ENCODE data around the gene CHCHD4.
A peak's percentile ranks its signal among the peaks of the same experiment; 100 is the strongest.
"Not testable (repeated sequence)": the region's sequence is repeated elsewhere in the genome, so short reads cannot be mapped to it uniquely, and the experiment has no call there.

The CHCHD4 gene

DNA sequence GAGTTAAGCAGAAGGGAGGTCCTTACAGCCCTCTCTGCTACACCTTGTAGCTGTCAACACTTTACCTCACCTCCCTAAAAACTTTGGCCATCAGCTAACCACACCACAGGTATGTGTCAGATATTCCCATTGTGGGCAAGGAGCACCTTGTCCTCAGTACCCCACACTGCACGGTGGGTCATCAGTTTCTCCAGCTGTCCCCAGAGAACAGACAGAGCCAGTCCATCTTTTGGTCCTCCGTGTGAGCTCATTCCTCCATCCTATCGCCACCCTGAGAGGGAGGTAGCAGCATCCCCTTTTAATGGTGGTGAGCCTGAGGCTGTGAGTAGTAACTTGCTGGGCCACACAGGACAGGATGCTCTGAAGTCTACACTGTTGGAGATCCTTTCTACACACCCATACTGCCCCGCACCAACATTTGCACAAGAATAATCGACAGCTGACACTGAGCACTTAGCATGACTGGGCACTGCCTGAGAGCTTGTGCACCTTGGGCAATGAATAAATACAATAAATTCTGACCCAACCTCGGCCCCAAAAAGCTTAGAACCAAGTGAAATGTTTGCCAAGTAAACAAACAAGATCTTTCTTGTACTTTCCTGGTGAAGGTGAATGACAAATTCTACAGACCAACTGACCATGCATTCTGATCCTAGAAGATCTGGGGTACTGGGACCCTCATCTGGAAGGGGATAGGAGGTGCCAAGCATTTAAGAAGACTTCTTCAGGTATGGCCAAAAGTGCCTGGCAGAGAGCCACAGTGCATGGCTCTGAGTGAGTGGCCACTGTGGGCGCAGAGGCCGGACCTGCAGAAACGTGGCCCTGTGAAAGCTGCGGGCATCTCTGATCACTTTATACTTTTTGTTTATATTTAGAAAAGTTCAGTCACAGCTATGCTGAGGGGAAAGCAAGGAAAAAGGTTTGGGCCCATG, 6.9 kb downstream of the CHCHD4 start:
- Histone ChIP-seq H3K36me3 (ENCODE audit: control insufficient read depth, insufficient read depth, low read length) (no peaks in the 10 kb centered on the region), H3K9ac (no peak overlapping the region), H3K9me3 (ENCODE audit: control insufficient read depth, low read length) (no peaks in the 10 kb centered on the region), H2AFZ (peak overlapping the region; percentile 78), H3K4me1 (peaks cover 44% of the 10 kb centered on the region), H3K4me2 (ENCODE audit: low read length) (no peak overlapping the region), H3K79me2 (peaks cover 6% of the 10 kb centered on the region), H3K27ac (peak overlapping the region; percentile 84), H3K27me3 (ENCODE audit: control insufficient read depth, insufficient read depth, low read length) (no peaks in the 10 kb centered on the region), H3K4me3 (ENCODE audit: low read depth, low read length) (no peak overlapping the region)
- TF ChIP-seq CTCF (IDR thresholded peaks at IDR 0.05), result no peak

DNA sequence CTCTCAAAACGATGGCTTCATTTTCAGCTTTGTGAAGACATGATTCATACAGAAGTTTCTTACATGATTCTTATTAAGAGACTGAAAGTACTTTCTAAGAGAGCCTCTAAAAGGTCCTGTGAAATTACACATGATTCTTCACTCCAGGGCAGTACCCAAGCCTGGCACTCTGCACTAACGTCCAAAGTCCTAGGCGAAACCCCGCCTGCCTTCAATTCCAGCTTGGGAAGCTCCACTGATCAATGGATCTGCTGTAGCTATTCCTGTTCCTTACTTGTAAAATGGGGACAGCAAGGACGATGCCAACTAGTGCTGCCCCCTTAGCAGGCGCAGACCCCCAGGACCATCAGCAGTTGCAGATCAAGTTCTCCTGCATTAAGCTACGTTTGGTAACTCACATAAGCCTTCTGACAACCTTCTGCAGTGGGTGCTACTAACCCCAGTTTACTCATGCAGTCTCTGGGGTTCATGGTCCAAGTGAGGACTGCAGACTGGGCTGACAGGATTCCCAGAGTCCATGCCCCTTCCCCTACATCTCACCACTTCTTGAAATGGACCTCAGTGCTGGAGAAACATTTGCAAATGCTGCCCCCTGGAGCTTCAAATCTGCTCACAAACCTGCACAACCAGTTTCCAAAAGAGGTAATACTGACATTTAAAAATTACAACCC, 10.6 kb downstream of the CHCHD4 start:
- H3K27me3 ChIP-seq (ENCODE audit: control insufficient read depth, insufficient read depth, low read length), result no peaks in the 10 kb centered on the region
- peaks cover 14% of the 10 kb centered on the region for H3K4me1 ChIP-seq
- peaks cover 6% of the 10 kb centered on the region for H3K79me2 ChIP-seq
- H3K9me3 ChIP-seq (ENCODE audit: control insufficient read depth, low read length), result no peaks in the 10 kb centered on the region
- TF ChIP-seq CTCF (IDR thresholded peaks at IDR 0.05), result no peak
- no peak overlapping the region for H3K4me3 ChIP-seq (ENCODE audit: low read depth, low read length)
- no peaks in the 10 kb centered on the region for H3K36me3 ChIP-seq (ENCODE audit: control insufficient read depth, insufficient read depth, low read length)
- no peak overlapping the region for H3K4me2 ChIP-seq (ENCODE audit: low read length)
- no peak overlapping the region for H3K27ac ChIP-seq
- H2AFZ ChIP-seq, result no peak overlapping the region
- H3K9ac ChIP-seq, result no peak overlapping the region

DNA sequence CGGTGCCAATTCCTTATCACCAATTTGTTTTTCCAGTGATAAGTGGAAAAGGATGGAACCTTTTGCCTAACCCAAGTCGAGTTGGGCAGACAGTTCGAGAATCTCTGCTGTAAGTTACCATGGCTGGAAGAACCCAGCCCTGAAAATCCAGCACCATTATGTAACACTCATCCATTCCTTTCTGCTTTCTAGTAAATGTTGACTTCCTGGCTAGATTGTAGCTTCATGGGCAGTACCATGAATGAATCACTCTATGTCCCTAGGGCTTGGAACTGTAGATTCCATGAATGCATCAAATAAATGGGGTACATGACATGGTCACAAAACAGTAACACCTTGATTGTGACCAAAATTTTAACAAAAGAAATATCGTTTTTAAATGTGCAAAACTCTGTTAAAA, 14.0 kb downstream of the CHCHD4 start:
- no peaks in the 10 kb centered on the region for H3K36me3 ChIP-seq (ENCODE audit: control insufficient read depth, insufficient read depth, low read length)
- H2AFZ ChIP-seq, result no peak overlapping the region
- no peak for TF ChIP-seq CTCF (IDR thresholded peaks at IDR 0.05)
- H3K79me2 ChIP-seq, result no peaks in the 10 kb centered on the region
- H3K4me2 ChIP-seq (ENCODE audit: low read length), result no peak overlapping the region
- no peak overlapping the region for H3K27ac ChIP-seq
- H3K9ac ChIP-seq, result no peak overlapping the region
- no peak overlapping the region for H3K4me3 ChIP-seq (ENCODE audit: low read depth, low read length)
- no peaks in the 10 kb centered on the region for H3K9me3 ChIP-seq (ENCODE audit: control insufficient read depth, low read length)
- no peaks in the 10 kb centered on the region for H3K4me1 ChIP-seq
- no peaks in the 10 kb centered on the region for H3K27me3 ChIP-seq (ENCODE audit: control insufficient read depth, insufficient read depth, low read length)

GRCh38 chr3:14109821-14110220, 14.8 kb downstream of the CHCHD4 start:
- not testable (repeated sequence) for H3K4me3 ChIP-seq (ENCODE audit: low read depth, low read length); H3K4me2 ChIP-seq (ENCODE audit: low read length); H3K4me1 ChIP-seq; H3K27ac ChIP-seq; H3K9ac ChIP-seq; H2AFZ ChIP-seq; H3K36me3 ChIP-seq (ENCODE audit: control insufficient read depth, insufficient read depth, low read length); H3K27me3 ChIP-seq (ENCODE audit: control insufficient read depth, insufficient read depth, low read length); H3K9me3 ChIP-seq (ENCODE audit: control insufficient read depth, low read length); H3K79me2 ChIP-seq

DNA sequence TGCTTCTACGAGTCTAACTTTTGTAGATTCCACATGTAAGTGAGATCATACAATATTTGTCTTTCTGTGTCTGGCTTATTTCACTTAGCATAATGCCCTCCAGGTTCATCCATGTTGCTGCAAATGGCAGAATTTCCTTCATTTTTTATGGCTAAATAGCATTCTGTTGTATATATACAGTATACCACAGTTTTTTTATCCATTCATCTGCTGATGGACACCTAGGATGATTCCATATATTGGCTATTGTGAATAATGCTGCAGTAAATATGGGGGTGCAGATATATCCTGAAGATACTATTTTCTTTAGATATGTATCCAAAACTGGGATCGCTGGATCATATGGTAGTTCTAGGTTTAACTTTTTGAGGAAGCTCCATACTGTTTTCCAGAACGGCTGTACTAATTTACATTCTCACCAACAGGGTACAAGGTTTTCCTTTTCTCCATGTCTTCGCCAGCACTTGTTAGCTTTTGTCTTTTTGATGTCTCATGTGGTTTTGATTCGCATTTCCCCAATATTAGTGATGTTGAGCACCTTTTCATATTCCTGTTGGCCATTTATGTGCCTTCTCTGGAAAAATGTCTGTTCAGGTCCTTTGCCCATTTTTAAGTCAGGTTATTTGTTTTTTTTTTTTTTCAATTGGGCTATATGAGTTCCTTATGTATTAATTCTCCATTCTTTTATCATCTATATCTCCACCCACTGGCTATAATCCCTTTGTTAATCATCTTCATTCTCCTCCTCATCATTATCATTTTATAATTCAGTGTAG, 26.9 kb downstream of the CHCHD4 start:
- no peak overlapping the region for H3K4me2 ChIP-seq (ENCODE audit: low read length)
- H3K36me3 ChIP-seq (ENCODE audit: control insufficient read depth, insufficient read depth, low read length), result no peaks in the 10 kb centered on the region
- H3K4me1 ChIP-seq, result no peaks in the 10 kb centered on the region
- no peaks in the 10 kb centered on the region for H3K9me3 ChIP-seq (ENCODE audit: control insufficient read depth, low read length)
- no peak overlapping the region for H3K27ac ChIP-seq
- H3K79me2 ChIP-seq, result no peaks in the 10 kb centered on the region
- no peak overlapping the region for H3K4me3 ChIP-seq (ENCODE audit: low read depth, low read length)
- H3K27me3 ChIP-seq (ENCODE audit: control insufficient read depth, insufficient read depth, low read length), result no peaks in the 10 kb centered on the region
- no peak overlapping the region for H3K9ac ChIP-seq
- TF ChIP-seq CTCF (IDR thresholded peaks at IDR 0.05), result no peak
- H2AFZ ChIP-seq, result no peak overlapping the region
